Osteoblast (primary cell): ENCODE results near the gene JADE2. TPM values are rescaled to one million over a fixed set of nuclear protein-coding genes. Genes with fewer than 3 reads are reported as not detected.

Experiments
- DNase-seq: peaks from one replicate; pipeline ENCODE4 v3.0.0; 2011; ENCODE audit warnings: low spot score, mixed read lengths; ENCODE audit not compliant: insufficient read length; ENCODE audit errors: missing footprints
- H2AFZ ChIP-seq: 2 replicates; pipeline ENCODE4 v1.6.0; 2011; ENCODE audit warnings: mild to moderate bottlenecking, low read length
- H3K27ac ChIP-seq: 2 replicates; pipeline ENCODE4 v1.5.1; 2011; ENCODE audit warnings: mild to moderate bottlenecking, low read depth, low read length, moderate library complexity
- H3K27me3 ChIP-seq: 2 replicates; pipeline ENCODE4 v1.6.0; 2012; ENCODE audit warnings: mild to moderate bottlenecking, control low read depth, inconsistent platforms, low read length, moderate library complexity; ENCODE audit not compliant: insufficient read depth
- H3K36me3 ChIP-seq: 2 replicates; pipeline ENCODE4 v1.5.1; 2011; ENCODE audit warnings: mild to moderate bottlenecking, low read length, control low read depth, moderate library complexity; ENCODE audit not compliant: insufficient read depth
- H3K4me1 ChIP-seq: 2 replicates; pipeline ENCODE4 v1.5.1; 2011; ENCODE audit warnings: mild to moderate bottlenecking, low read length, control low read depth, moderate library complexity; ENCODE audit not compliant: insufficient read depth
- H3K4me2 ChIP-seq: 2 replicates; pipeline ENCODE4 v1.6.0; 2011; ENCODE audit warnings: mild to moderate bottlenecking, low read length; ENCODE audit not compliant: insufficient read depth
- H3K4me3 ChIP-seq: fragments of 200-600 bp; sonication (generic); 3 replicates; pipeline ENCODE4 v1.5.1; 2012; ENCODE audit warnings: mild to moderate bottlenecking, low read length, inconsistent platforms; ENCODE audit not compliant: insufficient read depth
- H3K79me2 ChIP-seq: 2 replicates; pipeline ENCODE4 v1.6.0; 2012; ENCODE audit warnings: mild to moderate bottlenecking, low read length, control low read depth, inconsistent platforms; ENCODE audit not compliant: insufficient read depth
- H3K9me3 ChIP-seq: 2 replicates; pipeline ENCODE4 v1.5.1; 2011; ENCODE audit warnings: low read depth, low read length, control low read depth
- H4K20me1 ChIP-seq: 2 replicates; pipeline ENCODE4 v1.6.0; 2012; ENCODE audit warnings: mild to moderate bottlenecking, low read length, control low read depth; ENCODE audit not compliant: insufficient read depth
- CTCF ChIP-seq: IDR thresholded peaks from 2 replicates; pipeline ENCODE4 v1.5.1; 2011; ENCODE audit warnings: mild to moderate bottlenecking, low read depth, low read length, moderate library complexity; ENCODE audit errors: extremely low read depth
- total RNA-seq: library from RNA; depleted of rRNA; stranded (reverse); fragments of >200 nt; gene quantifications from 2 replicates; pipeline ENCODE4 v1.2.3, GENCODE V29; 2012

The JADE2 gene
- 22.7 and 26.8 TPM in 2 replicates for total RNA-seq

GRCh38 chr5:134524826-134525682 is at the start of gene JADE2:
Gene JADE2 (plus strand): TSS chr5:134525670. CDS start chr5:134535858, 10,188 bp downstream.
- Histone ChIP-seq H4K20me1 (peaks cover 17% of the 10 kb centered on the region), H3K79me2 (peaks cover 30% of the 10 kb centered on the region), H3K27me3 (peaks cover 20% of the 10 kb centered on the region), H3K9me3 (no peaks in the 10 kb centered on the region), H3K27ac (peak within 1 kb of the TSS; percentile 77), H3K36me3 (no peaks in the 10 kb centered on the region), H2AFZ (peak within 1 kb of the TSS; percentile 89), H3K4me3 (peak within 1 kb of the TSS; percentile 90), H3K4me2 (peak within 1 kb of the TSS; percentile 98), H3K4me1 (peaks cover 14% of the 10 kb centered on the region)
- TF ChIP-seq CTCF, result no peak
- peak; percentile 94 for DNase-seq

DNA sequence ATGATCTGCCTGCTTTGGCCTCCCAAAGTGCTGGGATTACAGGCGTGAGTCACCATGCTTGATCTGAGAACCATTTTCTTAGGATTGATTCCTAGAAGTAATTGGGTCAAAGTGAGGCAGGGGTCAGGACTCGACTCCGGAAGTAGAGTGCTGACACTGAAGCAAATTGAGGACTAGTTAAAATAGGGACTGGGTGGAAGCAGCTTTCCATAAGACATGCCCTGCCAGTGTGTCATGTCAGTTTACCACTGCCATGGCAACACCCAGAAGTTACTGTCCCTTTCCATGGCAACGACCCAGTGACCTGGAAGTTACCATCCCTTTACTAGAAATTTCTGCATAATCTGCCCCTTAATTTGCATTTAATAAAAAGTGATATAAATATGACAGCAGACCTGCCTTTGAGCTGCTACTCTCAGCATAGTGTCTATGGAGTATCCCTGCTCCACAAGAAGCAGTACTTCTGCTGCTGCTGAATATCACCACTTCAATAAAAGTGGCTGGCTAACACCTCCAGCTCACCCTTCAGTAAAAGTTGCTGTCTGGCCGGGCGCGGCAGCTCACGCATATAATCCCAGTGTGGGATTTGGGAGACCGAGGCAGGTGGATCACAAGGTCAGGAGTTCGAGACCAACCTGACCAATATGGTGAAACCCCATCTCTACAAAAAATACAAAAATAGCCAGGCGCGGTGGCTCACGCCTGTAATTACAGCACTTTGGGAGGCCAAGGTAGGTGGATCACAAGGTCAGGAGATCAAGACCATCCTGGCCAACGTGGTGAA is 47.8 kb upstream of the JADE2 start:
- Histone ChIP-seq H3K4me3 (no peak overlapping the region), H2AFZ (no peak overlapping the region), H3K4me2 (no peak overlapping the region), H4K20me1 (no peaks in the 10 kb centered on the region), H3K9me3 (no peaks in the 10 kb centered on the region), H3K79me2 (no peaks in the 10 kb centered on the region), H3K36me3 (no peaks in the 10 kb centered on the region), H3K27ac (no peak overlapping the region), H3K27me3 (no peaks in the 10 kb centered on the region), H3K4me1 (peaks cover 3% of the 10 kb centered on the region)
- no peak for DNase-seq
- TF ChIP-seq CTCF, result no peak

GRCh38 chr5:134479839-134480238 is 45.6 kb upstream of the JADE2 start:
- Histone ChIP-seq H4K20me1 (no peaks in the 10 kb centered on the region), H3K27ac (no peak overlapping the region), H3K4me3 (no peak overlapping the region), H2AFZ (no peak overlapping the region), H3K36me3 (no peaks in the 10 kb centered on the region), H3K27me3 (no peaks in the 10 kb centered on the region), H3K9me3 (no peaks in the 10 kb centered on the region), H3K79me2 (no peaks in the 10 kb centered on the region), H3K4me2 (no peak overlapping the region), H3K4me1 (peaks cover 3% of the 10 kb centered on the region)
- no peak for TF ChIP-seq CTCF
- no peak for DNase-seq
